COR-L47 (cell line): Measurements from ENCODE around the gene CHST12.

Experiments used
- DNase-seq: peaks from one replicate; lab custom pipeline; 2025; lab: John Stamatoyannopoulos, UW

Gene CHST12

DNA sequence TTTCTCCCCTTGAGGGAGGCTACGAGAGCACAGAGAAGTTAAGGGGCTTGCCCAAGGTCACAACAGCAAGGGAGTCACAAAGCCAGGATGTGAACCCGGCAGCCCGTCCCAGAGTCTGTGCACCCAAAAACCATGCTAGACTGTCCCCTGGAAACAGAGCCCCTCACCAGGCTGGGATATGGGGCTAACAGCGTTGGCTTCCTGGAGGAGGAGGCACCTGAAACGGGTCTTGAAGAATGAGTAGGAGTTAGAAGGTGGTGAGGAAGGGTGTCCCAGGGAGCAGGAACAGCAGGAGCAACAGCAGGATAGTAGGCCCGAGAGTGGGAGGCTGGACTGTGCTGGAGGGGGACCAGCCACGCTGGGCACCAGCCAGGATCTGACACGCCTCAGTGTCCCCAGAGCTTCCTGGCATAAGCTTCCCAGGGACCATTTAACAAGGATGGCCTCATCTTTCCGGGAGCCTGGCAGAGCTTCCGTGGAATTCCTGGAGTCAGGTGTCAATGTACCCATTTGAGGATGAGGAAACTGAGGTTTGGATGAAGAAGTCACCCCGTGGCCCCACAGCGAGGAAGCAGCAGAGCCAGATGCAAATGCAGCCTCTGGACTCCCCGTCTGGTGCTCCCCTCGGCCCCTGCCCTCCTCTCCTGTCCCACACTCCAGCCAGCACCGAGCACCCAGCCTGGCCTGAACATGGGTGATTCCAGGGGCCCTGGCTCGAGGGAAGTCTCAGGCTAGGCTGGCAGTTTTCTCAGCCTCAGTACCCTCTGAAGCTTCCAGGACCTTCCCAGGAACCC is 76.1 kb downstream of the CHST12 start:
- DNase-seq, result no peak

DNA sequence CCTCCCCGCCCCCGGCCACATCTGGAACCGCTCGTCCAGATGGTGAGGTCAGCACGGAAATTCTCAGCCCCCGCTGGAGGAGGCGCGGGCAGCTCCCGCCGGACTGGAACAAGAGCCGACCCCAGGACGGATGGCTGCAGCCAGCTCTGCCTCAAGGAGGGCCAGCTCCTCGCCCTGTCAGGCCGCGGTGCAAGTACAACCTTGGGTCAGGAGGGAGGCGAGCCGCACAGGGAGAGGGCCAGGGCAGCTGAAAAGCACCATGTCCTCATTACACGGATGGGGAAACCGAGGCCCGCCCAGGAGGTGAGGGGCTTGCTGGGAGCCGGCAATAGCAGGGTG is 76.6 kb downstream of the CHST12 start:
- no peak for DNase-seq

DNA sequence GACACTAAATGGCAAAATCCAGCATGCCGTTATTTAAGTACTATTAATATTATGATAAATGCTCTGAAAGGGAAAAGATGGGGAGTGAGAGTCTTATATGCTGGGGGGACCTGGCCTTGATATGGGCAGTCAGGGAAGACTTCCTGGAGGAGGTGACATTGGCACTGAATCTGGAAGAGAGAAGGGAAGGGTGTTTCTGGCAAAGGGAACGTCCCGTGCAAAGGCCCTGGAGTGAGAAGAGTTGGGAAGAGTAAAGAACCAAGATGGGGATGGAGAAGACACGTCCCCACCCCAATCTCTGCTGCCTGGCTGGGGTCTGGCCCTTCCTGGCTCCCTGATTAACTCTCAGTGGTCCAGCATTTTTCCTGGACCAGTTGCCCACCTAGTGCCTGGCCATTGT is 77.8 kb downstream of the CHST12 start:
- DNase-seq, result no peak

DNA sequence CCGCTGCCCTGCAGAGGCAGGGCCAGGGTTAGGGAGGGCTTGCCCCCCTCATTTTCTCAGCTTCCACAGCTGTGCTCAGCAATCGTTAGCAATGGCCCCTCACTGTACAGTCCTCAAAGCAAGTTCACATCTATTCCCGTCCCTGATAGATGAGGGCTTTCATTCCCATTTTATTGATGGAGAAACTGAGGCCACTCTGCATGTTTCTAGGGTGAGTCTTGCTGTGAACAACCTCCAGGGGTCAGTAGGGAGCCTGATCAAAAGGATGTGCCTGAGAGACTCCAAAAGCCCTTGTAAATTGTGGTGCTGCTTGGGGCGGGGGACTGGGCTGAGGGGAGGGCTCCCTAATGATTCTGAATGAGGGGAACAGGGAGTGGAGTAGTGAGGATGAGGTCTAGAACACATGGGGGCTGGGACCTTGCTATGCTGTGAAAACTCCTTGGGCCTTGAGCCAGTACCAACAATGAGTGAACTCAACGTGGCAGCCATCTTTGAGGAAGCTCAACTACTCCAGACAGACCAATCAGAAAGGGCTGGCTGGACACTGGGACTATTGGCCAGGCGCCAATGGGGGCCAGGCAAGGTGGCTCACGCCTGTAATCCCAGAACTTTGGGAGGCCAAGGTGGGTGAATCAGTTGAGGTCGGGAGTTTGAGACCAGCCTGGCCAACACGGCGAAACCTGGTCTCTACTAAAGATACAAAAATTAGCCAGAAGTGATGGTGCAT is 79.5 kb downstream of the CHST12 start:
- no peak for DNase-seq

DNA sequence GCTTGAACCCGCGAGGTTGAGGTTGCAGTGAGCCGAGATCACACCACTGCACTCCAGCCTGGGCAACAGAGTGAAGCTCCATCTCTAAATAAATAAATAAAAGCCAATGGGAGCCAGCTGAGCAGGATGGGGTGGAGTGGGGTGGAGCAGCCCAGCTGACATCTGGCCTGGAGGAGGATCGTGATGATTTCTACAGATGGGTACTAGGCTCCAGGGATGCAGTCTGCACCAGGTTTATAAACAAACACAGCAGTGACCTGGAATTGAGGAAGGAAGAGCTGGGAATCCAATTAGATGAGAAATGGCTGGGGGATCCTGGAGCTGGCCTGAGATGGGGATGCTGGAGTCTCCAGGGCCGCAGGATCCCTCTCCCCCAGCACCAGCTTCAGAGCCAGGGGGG is 80.1 kb downstream of the CHST12 start:
- DNase-seq, result no peak

DNA sequence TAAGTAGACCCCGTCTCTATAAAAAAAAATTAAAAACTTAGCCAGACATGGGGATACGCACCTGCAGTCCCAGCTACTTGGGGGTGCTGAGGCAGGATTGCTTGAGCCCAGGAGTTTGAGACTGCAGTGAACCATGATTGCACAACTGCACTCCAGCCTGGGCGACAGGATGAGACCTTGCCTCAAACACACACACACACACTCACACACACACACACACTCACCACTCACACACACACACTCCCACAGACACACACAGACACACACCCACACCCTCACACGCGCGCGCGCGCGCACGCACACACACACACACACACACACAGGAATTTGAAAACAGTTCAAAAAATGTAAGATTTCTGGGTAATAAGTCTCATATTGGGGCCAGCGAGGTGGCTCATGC is 81.5 kb downstream of the CHST12 start:
- DNase-seq, result no peak

DNA sequence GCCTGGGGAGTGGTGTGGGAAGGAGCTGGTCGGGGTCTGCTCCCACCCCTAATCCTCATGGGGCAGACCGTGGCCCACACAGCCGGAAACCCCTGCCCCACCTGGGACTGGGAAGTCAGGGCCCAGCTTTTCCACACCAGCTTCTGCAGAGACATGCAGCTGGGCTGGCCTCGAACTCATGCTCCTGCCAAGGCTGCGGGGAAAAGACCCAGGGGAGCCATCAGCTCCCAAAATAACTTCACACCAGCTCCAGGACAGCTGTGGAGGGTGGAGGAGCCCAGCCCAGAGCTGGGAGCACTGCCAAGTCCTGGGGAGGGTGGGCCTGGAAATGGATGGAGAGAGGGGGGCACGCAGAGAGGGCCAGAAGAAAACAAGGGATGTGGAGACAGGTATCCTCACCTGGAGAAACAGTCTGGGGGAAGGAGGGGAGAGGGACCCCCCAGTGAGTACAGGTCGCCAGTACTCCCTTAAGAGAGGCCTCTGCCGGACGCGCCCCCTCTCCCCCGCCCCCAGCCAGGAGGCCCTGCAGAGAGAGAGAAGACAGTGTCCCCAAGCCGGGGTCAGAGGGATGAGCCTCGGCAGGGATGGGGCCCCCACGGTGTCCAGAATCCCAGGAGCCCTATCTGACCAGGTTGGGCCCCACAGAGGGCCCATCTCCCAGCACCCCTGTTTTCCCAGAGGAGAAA is 84.3 kb downstream of the CHST12 start:
- no peak for DNase-seq

DNA sequence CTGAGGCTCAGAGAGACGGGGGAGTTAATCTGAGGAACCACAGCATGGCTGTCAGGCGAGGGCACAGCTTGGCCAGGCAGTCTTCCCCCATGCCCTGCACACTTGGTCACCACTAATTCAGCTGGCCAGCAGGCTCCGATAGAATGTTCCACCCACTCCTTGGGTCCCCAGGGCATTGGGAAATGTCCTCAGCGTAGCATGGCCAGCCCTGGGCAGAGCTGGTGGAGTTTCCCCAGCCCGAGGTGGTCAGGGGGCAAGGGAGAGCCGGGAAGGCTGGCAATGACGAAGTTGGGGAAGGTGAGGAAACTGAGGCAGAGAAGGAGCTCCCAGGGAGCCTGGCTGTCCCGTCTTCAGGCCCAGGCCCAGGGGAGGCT is 84.8 kb downstream of the CHST12 start:
- no peak for DNase-seq

DNA sequence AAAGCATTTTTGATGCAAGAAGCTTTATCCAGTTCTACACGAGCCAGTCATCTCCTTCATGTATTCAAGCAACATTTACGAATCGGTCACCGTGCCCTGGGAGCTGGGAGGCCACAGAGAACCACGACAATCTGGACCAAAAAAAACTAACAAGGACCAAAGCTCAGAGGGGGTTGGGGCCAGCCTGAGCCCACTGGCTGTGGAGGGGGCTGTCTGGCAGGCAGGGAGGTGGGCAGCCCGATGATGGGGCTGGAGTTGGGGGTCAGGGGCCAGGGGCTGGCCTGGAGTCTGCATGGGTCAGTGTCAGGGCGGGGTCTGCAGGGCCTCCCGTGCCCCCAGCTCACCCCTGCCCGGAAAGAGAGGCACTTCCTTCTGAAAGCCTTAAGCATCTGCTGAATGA is 85.3 kb downstream of the CHST12 start:
- no peak for DNase-seq

DNA sequence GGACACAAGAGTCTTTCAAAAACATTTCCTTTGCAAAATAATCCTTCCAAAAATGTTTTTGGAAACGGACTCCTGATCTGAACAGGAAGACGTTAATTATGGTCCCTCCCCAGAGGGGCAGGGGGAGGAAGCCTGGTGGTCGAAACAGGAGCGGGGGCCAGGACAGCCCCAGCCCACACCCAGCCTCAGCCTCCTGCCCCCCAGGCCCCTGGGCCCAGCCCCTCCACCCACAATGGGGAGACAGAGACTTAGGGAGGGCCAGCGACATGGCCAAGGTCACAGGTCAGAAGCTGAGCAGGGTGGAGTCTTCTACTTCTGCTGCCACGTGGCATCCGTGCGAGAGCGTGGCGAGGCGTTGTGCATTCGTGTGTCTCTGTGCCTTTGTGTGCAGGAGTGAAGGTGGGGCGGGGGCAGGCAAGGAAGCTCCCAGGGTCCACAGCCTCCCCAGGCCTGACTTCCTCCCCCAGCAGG is 86.8 kb downstream of the CHST12 start:
- DNase-seq, result no peak

DNA sequence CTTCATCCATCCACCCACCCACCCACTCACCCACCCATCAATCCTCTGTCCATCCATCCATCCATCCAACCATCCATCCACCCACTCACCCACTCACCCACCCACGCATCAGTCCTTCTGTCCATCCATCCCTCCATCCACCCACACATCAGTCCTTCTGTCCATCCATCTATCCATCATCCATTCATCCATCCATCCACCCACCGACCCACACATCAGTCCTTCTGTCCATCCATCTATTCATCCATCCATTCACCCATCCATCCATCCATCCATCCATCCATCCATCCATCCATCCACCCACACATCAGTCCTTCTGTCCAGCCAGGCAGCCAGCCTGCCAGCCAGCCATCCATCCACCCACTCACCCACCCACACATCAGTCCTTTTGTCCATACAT is 88.6 kb downstream of the CHST12 start:
- DNase-seq, result no peak

DNA sequence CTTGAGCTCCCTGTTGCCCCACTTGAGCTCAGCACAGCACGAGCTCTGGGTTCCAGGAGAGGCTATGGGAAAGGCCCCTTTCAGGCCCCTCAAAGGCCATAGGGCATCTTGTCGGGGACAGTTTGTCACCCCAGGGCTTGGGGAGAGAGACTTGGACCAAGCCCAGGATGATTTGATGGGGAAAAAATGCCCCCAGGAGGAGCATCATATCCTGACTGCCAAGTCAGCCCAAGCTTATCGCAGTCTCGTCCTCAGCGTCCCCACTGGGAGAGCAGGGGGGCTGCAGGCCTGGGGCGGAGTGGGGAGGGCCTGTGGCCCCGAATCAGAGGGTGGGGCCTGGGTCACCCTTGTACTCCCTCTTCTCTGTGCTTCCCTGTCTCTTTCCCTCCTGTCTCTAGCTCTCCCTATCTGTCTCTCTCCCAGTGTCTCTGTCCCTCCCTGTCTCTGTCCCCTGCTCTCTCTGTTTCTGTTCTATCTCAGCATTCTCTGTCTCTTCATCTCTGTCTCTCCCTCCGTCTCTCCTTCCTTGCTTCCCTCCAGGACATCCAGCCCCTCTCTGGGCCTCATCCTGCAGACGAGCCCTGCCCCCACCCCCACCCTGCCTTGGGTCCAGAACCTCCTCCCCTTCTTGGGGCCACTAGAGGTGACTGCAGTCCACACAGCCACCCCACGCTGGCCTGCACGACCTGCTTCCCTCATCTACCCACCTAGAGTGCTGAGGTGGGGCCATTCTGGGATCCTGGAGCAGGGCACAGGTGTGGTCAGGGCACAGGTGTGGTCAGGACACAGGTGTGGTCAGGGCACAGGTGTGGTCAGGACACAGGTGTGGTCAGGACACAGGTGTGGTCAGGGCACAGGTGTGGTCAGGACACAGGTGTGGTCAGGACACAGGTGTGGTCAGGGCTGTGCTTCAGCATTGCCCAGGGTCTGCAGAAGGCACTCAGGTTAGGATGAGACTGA is 90.1 kb downstream of the CHST12 start:
- DNase-seq, result no peak

DNA sequence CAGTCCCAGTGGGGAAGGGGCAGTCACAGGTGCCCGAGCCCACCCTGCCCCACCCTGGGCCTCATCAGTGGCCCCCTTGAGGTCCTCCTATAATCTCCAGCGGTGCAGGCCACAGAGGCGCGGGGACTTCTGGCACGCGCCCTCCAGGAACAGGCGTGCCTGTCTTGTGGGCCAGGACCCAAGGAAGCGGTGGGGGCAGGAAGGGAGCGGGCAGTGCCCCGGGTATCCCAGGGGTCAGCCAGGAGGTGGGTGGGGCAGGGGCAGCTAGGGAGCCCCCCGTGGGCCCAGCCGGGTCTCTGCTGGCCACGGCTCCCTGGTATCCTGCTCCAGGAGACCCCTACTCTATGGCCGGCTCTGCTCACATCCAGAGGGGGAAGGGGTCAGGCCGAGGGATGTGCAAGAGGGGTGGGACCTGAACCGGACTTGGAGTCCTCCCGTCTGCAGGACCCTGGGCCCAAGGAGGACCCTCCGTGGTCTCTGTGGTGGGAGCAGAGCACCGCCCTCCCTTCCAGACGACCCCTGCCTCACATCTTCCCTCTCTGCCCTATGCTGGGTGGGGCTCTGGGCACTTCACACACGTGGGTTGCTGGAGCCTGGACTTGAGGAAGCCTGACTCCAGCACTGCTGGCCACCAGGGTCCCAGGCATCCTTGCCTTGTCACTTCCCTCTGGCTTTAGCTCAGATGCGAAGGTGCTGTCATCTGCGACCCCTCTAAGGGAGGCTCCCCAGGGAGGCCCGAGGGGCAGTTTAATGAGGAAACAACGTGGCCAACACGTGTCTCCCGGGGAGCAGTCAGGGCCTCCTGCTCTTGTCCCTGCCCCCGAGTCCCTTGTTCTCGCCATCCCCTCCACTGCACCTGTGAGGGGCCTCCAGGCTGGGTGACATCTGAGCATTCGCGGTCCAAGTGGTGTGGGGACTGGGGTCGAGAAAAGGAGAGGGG is 91.0 kb downstream of the CHST12 start:
- DNase-seq, result no peak

DNA sequence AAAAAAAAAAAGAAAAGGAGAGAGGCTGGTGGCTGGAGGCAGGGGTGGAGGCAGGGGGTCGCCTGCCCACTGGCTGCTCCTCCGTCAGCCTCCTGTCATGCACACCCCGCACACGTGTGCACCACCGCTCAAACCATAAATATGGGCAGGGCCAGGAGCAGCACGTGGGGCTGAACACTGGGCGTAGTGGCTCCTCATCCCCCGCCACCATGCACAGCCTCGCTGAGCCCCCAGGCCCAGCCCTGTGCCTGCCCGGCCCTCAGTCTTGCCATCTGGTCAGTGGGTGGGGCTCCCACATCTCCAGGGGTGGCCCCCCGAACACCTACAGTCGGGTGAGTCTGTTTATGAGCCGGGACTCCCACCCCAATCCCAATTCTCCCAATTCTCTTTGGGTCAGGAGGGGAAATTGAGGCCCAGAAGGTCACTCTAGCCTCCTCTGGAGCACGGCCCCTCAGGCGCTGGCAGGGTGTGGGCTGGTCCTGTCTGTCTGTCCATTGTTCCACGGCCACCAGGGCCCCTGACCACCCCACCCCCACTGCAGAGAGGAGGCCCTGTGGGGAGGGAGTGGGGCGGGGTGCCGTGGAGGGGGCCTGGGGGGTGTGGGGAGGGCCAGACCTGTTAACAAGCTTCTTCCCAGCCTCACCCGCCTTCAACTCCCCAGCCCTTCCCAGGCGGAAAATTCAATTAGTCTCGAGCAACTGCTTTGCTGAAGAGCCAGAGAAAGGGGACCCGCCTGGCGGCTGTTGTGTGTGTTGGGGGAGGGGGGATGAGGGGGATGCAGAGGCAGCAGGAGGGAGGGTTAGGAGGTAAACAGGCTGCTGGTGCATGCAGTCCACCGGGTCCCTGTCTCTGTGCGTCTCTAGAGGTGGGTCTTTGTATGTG is 92.2 kb downstream of the CHST12 start:
- no peak for DNase-seq

DNA sequence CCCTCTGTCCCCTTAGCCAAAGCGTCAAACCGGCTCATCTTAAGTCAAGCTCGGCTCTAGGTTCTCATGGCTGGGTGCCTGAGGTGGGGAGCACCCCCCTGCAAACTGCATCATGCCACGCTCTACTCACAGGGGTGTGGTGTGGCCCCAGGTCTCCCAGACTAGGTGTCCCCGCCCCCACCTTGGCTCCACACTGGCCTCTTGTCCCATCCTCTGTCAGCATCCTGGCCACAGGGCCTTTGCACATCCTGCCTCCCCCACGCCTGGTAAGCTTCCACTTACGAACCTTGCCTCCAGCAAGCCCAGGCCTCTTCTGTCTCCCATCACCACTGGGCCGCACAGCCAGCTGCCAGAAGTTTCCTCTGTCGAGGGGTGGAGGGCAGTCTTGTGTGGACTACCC is 93.0 kb downstream of the CHST12 start:
- DNase-seq, result no peak

DNA sequence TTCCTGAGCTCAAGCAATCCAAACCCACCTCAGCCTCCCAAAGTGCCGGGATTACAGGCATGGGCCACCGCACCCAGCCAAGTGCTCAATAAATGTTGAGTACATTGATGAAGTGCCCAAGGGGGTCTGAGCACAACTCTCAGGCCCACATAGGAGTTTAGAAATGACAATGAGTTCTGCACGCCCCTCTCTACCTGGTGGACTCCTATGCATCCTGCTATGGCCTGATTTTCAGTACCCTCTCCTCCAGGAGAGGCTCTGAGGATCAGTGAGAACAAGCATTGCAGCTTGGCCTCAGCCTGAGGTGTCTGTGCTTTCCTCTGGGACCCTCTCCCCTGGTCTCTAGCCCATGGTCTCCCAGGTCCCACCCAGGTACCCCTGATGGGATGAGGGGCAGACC is 93.7 kb downstream of the CHST12 start:
- no peak for DNase-seq

DNA sequence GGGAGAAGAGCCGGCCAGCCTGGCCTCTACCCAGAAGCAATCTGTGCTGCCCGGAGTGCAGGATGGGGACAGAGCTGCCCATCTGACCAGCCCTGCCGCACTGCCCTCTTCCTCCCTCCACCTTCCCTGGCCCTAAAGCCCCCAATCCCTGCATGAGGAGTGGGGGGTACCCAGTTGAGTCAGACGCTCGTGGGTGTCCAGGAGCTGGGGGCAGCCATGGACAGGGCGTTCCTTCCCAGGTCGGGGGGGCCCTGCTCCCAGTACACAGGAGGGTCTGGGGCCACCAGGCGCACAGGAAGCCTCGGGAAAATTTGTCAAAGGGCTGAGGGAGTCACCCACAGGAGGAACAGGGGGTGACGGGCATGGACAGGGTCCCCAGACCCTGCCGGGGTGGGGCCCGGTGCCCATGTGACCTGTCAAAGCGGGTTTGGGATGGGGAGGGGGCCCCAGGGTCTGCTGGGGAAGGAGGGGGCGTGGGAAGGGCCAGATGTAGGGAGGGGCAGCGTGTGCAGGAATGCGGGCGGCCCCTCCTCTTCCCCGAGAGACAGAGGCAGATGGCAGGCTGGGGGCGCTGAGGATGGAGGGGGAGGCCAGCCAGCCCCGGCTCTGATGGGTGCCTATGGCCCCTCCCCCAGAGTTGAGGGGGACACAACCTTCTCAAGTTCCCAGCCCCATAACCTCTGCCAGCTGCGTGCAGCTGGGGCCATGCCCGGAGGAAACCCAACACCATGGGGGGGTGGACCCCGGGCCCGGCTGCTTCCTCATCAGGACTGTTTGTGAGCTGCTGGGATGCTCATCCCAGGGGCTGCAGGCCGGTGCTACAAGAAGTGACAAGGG is 94.3 kb downstream of the CHST12 start:
- no peak for DNase-seq
